GM12878 (cell line): ENCODE data around the gene GNAI2.

Source experiments
- ATF2 ChIP-seq: IDR thresholded peaks from 2 replicates; pipeline ENCODE4 v1.6.1; 2012; ENCODE audit warnings: low read length, inconsistent platforms
- CTCF ChIP-seq, 3 experiments: IDR thresholded peaks in 2 of 3; conservative IDR thresholded peaks in 1 of 3; 2 replicates each; pipeline ENCODE4 v1.5.1; 2011; ENCODE audit warnings: low read depth in 3 of 3, low read length in 3 of 3, mild to moderate bottlenecking in 3 of 3, control low read depth in 2 of 3, moderate library complexity in 2 of 3, inconsistent platforms in 1 of 3, mixed read lengths in 1 of 3; ENCODE audit not compliant: control insufficient read depth in 2 of 3, insufficient read depth in 1 of 3; ENCODE audit errors: extremely low read depth in 1 of 3
- JUND ChIP-seq: IDR thresholded peaks from 2 replicates; pipeline ENCODE4 v1.6.1; 2012; ENCODE audit warnings: low read depth, mild to moderate bottlenecking, low read length, improper control_type of control experiment, moderate library complexity
- NFYA ChIP-seq: IDR thresholded peaks from 2 replicates; pipeline ENCODE4 v1.6.1; 2011; ENCODE audit warnings: low read depth, mild to moderate bottlenecking, low read length, improper control_type of control experiment, borderline replicate concordance
- YY1 ChIP-seq: IDR thresholded peaks from 2 replicates; pipeline ENCODE4 v1.6.1; 2011; ENCODE audit warnings: low read depth, mild to moderate bottlenecking, low read length
- ZNF24 ChIP-seq: fragments of 450-650 bp; IDR thresholded peaks from 2 replicates; pipeline ENCODE4 v1.6.1; 2017; ENCODE audit warnings: antibody characterized with exemption, mild to moderate bottlenecking

- TF ChIP-seq NFYA = no peak
- no peak for TF ChIP-seq ATF2
- TF ChIP-seq ZNF24 = no peak
- TF ChIP-seq CTCF (IDR thresholded peaks at IDR 0.05 in 2 of 3, conservative IDR thresholded peaks at IDR 0.05 in 1 of 3; ENCODE audit: control insufficient read depth in 2 of 3, extremely low read depth in 1 of 3, insufficient read depth in 1 of 3, low read depth in 3 of 3, low read length in 3 of 3) = no peak
- TF ChIP-seq YY1 = no peak
- no peak for TF ChIP-seq JUND
Observed at GRCh38 chr3:50297384-50297775, 61.4 kb downstream of the GNAI2 start.
